ENCODE data around the gene TRAF3.

TRAF3 gene

DNA sequence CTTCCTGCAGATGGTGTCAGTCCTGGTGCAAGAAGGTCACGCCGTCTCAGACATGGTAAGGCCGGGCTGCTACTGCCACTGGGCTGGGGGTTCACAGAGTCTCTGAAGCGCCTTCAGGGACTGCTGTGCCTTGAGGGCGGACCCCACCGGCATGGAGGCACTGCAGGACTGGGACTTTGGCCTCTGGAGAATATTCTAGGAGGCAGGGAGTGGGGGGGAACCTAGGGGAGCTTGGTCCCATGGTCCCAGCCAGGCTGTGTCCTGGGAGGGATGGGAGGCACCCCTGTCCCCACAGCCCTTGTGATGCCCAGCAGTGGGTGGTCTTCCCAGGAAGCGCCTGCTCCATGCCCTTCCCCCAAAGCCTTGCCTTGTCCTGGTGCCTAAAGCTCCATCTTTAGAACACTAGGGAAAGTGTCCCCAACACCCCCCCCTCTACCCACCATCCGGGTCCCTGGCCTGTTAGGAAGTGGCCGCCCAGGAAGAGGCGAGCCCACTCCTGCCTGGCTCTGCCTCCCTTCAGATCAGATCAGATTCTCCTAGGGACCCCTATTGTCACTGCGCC, 146.8 kb downstream of the TRAF3 start:
- H3K9ac ChIP-seq (ENCODE audit: low read length): no peak overlapping the region
- H3K9me3 ChIP-seq (ENCODE audit: low read length): no peaks in the 10 kb centered on the region
- no peaks in the 10 kb centered on the region for H3F3A ChIP-seq (ENCODE audit: insufficient read depth, low read length)
- H3K79me2 ChIP-seq (ENCODE audit: insufficient read depth, low read length): no peaks in the 10 kb centered on the region
- no peaks in the 10 kb centered on the region; the same call in 1 of the 2 replicates for H3K36me3 ChIP-seq (ENCODE audit: insufficient read depth, low read length)
- H3K4me2 ChIP-seq (ENCODE audit: low read length): no peak overlapping the region
- H2AFZ ChIP-seq (ENCODE audit: low read length): no peak overlapping the region
- TF ChIP-seq, protein P1, sequence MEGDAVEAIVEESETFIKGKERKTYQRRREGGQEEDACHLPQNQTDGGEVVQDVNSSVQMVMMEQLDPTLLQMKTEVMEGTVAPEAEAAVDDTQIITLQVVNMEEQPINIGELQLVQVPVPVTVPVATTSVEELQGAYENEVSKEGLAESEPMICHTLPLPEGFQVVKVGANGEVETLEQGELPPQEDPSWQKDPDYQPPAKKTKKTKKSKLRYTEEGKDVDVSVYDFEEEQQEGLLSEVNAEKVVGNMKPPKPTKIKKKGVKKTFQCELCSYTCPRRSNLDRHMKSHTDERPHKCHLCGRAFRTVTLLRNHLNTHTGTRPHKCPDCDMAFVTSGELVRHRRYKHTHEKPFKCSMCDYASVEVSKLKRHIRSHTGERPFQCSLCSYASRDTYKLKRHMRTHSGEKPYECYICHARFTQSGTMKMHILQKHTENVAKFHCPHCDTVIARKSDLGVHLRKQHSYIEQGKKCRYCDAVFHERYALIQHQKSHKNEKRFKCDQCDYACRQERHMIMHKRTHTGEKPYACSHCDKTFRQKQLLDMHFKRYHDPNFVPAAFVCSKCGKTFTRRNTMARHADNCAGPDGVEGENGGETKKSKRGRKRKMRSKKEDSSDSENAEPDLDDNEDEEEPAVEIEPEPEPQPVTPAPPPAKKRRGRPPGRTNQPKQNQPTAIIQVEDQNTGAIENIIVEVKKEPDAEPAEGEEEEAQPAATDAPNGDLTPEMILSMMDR (IDR thresholded peaks at IDR 0.05; ENCODE audit: low read length): no peak
- TF ChIP-seq EZH2 (IDR thresholded peaks at IDR 0.05; ENCODE audit: borderline replicate concordance, low read length): no peak
- H4K20me1 ChIP-seq (ENCODE audit: insufficient read depth, low read length): no peaks in the 10 kb centered on the region
- H3K4me1 ChIP-seq (ENCODE audit: insufficient read depth, low read length, severe bottlenecking): peaks cover 25% of the 10 kb centered on the region
- no peaks in the 10 kb centered on the region for H3K27me3 ChIP-seq (ENCODE audit: insufficient read depth, low read length)
- H3K4me3 ChIP-seq (ENCODE audit: low read depth, low read length, poor library complexity, severe bottlenecking): no peak overlapping the region
- H3K27ac ChIP-seq (ENCODE audit: low read depth, low read length, poor library complexity, severe bottlenecking): no peak overlapping the region
- no peaks in the 10 kb centered on the region for H3K9me2 ChIP-seq (ENCODE audit: low read depth, low read length)

DNA sequence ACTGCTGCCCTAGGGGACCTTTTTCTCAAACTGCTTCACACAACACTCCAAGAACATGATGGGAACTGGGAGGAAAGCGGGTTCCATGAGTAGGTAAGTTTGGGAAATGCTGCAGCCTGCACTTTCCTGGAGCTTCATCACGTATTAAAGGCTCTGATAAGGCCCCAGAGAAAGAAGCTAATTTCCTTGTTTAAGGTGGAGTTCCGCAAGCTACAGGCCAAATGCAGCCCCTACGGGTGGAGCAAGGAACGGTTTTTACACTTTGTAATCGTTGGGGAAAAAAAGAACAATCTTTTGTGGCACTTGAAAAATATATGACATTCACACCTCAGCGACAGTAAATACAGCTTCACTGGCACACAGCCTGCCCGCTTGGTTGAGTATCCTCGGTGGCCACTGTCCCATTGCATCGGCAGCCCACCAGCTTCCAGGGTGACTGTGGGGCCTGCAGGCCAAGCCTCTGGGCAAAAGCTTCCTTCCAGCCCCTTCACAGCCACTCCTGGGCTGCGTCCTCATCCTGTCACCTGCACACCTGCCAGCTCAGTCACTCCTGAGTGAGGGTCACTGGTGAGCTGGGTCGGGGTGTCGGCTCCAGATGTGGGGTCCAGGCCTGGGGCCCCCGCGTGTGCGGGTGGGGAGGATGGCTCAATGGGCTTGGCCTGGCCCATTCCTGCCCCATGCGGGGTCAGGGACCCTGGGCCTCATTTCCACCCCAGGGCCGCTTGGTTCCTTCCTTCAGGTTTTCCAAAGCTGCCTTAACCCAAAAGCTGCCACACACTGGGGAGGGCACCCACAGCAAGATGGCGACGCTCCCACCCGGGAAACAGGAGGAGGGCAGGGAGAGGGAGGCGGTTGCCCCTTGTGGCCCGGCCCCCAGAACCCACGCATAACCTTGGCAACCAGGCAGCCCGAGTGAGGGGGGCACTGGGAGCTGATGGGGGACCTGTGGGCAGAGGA, 147.7 kb downstream of the TRAF3 start:
- TF ChIP-seq, protein P1 (IDR thresholded peaks at IDR 0.05; ENCODE audit: low read length): no peak; the same call in 1 of the 2 replicates
- no peak for TF ChIP-seq EZH2 (IDR thresholded peaks at IDR 0.05; ENCODE audit: borderline replicate concordance, low read length)
- H4K20me1 ChIP-seq (ENCODE audit: insufficient read depth, low read length): no peaks in the 10 kb centered on the region
- no peaks in the 10 kb centered on the region for H3K79me2 ChIP-seq (ENCODE audit: insufficient read depth, low read length)
- no peaks in the 10 kb centered on the region for H3K9me3 ChIP-seq (ENCODE audit: low read length)
- no peaks in the 10 kb centered on the region for H3K9me2 ChIP-seq (ENCODE audit: low read depth, low read length)
- no peaks in the 10 kb centered on the region for H3F3A ChIP-seq (ENCODE audit: insufficient read depth, low read length)
- H3K4me1 ChIP-seq (ENCODE audit: insufficient read depth, low read length, severe bottlenecking): peaks cover 32% of the 10 kb centered on the region
- H3K4me3 ChIP-seq (ENCODE audit: low read depth, low read length, poor library complexity, severe bottlenecking): no peak overlapping the region
- no peaks in the 10 kb centered on the region for H3K27me3 ChIP-seq (ENCODE audit: insufficient read depth, low read length)
- no peaks in the 10 kb centered on the region; the same call in 1 of the 2 replicates for H3K36me3 ChIP-seq (ENCODE audit: insufficient read depth, low read length)
- H2AFZ ChIP-seq (ENCODE audit: low read length): no peak overlapping the region
- H3K27ac ChIP-seq (ENCODE audit: low read depth, low read length, poor library complexity, severe bottlenecking): no peak overlapping the region
- no peak overlapping the region for H3K4me2 ChIP-seq (ENCODE audit: low read length)
- H3K9ac ChIP-seq (ENCODE audit: low read length): no peak overlapping the region

DNA sequence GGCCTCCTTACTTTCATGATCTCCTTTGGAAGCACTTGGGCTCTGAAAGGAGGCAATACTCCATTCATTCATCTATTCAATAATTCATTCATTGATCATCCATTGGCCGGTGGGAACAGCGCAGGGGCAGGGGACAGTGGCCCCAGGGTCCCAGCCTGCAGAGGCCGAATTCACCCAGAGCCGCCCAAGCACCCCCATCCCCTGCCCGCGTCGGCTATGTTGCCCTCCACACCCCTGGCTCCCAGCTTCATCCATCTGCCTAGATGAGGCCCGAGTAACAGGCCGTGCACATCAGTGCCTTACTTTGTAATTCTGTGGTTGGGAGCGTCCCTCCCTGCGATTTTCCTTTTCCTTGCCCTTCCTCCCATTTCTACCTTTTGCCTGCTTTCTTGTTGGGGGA, 148.4 kb downstream of the TRAF3 start:
- no peak overlapping the region for H3K4me3 ChIP-seq (ENCODE audit: low read depth, low read length, poor library complexity, severe bottlenecking)
- TF ChIP-seq, protein P1 (IDR thresholded peaks at IDR 0.05; ENCODE audit: low read length): no peak
- H3K4me2 ChIP-seq (ENCODE audit: low read length): no peak overlapping the region
- no peaks in the 10 kb centered on the region for H3K27me3 ChIP-seq (ENCODE audit: insufficient read depth, low read length)
- H3K9me3 ChIP-seq (ENCODE audit: low read length): no peaks in the 10 kb centered on the region
- H3K9ac ChIP-seq (ENCODE audit: low read length): no peak overlapping the region
- H3F3A ChIP-seq (ENCODE audit: insufficient read depth, low read length): no peaks in the 10 kb centered on the region
- peaks cover 32% of the 10 kb centered on the region for H3K4me1 ChIP-seq (ENCODE audit: insufficient read depth, low read length, severe bottlenecking)
- H3K36me3 ChIP-seq (ENCODE audit: insufficient read depth, low read length): no peaks in the 10 kb centered on the region; the same call in 1 of the 2 replicates
- no peaks in the 10 kb centered on the region for H3K9me2 ChIP-seq (ENCODE audit: low read depth, low read length)
- H2AFZ ChIP-seq (ENCODE audit: low read length): no peak overlapping the region
- no peaks in the 10 kb centered on the region for H3K79me2 ChIP-seq (ENCODE audit: insufficient read depth, low read length)
- no peak overlapping the region for H3K27ac ChIP-seq (ENCODE audit: low read depth, low read length, poor library complexity, severe bottlenecking)
- no peaks in the 10 kb centered on the region for H4K20me1 ChIP-seq (ENCODE audit: insufficient read depth, low read length)

Measured in OCI-LY1 (cell line).